GM18517 (cell line): ENCODE data around the gene NTSR1.

Experiments used
- ATAC-seq: cut with Tn5 transposase; IDR thresholded peaks from one replicate; pipeline ENCODE4 v1.9.1; 2021; ENCODE audit warnings: mild to moderate bottlenecking, moderate library complexity; ENCODE audit not compliant: unreplicated experiment

The NTSR1 gene

GRCh38 chr20:62708591-62709536, at the start of gene NTSR1:
TSS of gene NTSR1 (plus strand) at chr20:62708836. CDS start at chr20:62709208, 372 bp downstream.
- no peak for ATAC-seq

DNA sequence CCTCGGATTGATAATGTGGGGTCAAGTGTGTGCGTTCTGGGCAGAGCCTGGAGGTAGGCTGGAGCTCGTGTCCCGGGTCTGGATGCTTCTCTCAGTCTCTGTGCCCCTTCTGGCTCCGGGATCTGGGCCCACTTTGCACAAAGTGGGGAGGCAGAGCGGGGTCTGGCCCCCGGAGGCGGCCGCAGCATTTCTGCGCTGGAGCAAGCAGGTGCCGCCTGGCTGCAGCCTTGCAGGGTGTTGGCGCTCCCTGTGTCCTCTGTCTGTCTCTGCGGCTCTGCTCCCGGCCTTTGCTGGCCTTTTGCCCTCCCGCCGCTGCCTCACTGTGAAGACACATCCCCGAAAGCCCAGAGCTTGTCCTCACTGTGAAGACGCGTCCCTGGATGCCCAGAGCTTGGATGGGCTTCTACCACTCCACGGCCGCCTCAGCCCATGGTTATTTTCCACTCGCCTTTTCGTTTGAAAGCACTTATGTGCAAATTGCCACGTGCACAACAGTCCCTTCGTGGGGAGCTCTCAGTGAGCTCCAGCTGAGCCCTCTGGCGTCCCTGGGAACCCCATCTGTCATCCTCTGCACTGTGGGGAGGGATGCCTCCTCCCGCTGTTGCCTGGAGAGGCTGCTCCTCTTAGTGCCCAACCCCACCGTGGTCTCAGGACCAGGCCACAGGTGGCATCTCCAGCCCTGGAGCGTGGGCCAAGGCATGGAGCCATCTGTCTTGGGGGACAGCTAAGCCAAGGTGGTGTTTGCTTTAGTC, 49.0 kb upstream of the NTSR1 start:
- no peak for ATAC-seq

DNA sequence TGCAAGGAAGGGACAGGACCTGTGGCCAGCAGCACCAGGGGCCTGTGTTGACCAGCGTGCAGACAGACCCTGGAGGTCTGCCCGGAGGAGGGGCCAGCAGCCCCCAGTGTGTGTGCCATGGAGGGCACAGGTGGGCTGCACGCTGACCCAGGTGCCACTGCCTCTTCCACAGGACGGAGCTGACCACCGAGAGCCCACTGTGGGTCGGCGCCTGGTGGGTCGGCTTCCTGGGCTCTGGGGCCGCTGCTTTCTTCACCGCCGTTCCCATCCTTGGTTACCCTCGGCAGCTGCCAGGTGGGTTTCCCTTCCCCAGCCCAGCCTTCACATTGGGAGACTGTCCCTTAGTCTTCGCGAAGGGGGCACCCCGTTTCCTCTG, 48.4 kb upstream of the NTSR1 start:
- ATAC-seq: no peak

DNA sequence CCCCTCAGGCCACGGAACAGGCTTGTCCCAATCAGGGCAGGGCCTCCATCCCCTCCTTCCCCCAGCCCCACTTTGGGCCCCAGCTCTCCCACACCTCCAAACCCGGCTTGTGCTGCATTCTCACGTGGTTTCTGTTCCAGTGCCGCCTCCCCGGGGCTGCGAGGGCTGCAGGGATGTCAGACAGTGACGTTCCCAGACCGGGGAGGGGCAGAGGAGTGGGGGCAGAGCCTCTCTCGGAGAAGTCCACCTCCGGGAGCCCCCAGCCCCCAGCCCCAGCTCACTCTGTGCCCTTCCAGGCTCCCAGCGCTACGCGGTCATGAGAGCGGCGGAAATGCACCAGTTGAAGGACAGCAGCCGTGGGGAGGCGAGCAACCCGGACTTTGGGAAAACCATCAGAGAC, 47.9 kb upstream of the NTSR1 start:
- no peak for ATAC-seq

- no peak for ATAC-seq
Measured at GRCh38 chr20:62661647-62662046, 47.0 kb upstream of the NTSR1 start.

DNA sequence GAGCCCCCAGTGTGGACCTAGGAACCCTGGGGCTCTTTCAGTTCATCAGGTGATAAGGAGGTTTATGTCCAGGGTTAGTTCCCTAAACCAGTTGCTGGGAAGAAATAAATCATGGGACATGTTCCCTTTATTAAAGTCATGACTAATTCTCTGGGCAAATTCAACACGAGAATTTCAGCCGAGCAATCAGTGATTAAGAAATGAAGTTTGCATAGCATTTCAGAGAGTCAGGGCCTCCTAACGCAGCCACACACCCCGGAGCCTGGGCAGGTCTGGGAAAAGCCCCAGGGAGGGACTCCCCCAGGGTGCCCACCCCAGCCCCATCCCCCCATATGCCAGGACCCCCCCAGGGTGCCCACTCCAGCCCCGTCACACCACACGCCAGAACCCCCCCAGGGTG, 46.2 kb upstream of the NTSR1 start:
- ATAC-seq: no peak

DNA sequence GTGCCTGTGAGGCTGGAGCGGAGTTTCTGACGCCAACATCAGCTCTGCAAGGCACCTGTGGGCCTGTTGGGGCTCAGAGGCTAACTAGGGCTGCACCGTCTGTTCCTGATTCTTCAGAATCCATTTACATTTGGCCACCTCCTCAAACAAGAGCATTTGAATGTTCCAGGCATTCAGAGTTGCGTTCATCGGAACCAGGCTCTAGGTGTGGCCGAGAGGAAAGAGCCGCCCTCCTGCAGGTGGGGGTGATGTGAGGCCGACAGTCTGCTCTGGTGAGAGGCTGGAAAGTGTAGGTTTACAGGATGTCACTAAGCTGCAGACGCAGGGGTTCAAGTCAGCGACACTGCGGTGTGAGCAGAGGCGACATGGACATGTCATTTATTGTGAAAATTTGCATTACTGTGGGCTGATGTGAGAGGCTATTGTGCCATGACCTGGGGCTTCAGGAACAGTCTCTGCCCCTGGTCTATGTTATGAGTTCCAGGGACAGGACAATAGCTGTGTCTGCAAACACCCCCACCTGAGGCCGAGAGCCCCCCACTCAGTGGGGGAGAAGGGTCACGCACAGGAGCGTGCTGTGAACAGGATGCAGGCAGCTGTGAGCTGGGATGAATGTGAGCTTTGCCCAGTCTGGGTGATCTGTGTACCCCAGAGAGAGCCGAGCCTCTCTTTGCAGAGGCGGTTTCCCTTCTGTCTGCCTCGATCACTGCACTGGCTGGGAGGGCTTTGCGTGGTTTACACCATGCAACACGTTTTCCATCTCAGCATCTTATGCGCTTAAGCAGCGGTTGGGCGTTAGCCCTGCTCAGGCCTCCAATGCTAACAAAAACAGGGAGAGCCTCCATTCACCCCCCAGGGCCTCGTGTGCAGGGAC, 45.3 kb upstream of the NTSR1 start:
- no peak for ATAC-seq

DNA sequence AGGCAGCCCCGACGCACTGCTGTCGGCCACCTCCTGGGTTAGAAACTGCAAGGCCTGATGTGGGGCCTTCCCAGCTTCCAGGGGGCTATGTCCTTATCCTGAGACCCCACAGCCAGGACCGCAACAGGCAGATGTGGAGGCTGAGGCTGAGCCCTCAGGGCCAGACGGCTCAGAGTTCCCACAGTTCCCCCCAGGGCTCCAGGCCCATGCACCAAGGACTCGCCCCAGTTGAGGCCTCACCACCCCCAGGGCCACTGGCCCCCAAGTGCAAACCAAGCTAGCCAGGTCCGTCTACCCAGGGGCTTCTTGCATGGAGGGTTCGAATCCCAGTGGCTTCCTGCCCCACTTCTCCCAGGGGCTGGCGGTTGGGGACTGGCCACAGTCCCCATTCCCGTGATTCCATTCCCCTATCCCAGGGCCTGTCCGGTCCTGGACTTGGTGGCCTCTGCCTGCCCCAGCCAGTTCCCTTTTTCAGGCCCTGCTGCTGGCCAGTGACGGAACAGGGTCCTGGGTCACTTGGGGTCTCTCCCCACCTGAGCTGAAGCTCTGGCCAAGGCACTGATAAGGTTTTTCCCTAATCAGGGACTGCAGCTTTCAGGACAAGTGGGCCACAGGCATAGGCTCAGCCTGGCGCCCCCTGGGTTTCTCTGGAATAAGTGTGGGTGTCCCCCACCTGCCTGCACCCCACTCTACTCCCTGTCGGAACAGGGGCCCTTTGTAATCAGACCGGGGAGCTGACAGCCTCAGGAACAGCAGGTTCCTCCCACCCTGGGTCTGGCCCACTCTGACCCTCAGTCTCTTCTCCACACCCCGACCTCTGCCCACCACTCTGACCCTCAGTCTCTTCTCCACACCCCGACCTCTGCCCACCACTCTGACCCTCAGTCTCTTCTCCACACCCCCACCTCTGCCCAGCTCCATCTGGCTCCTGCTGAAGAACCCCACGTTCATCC, 44.3 kb upstream of the NTSR1 start:
- ATAC-seq: no peak

DNA sequence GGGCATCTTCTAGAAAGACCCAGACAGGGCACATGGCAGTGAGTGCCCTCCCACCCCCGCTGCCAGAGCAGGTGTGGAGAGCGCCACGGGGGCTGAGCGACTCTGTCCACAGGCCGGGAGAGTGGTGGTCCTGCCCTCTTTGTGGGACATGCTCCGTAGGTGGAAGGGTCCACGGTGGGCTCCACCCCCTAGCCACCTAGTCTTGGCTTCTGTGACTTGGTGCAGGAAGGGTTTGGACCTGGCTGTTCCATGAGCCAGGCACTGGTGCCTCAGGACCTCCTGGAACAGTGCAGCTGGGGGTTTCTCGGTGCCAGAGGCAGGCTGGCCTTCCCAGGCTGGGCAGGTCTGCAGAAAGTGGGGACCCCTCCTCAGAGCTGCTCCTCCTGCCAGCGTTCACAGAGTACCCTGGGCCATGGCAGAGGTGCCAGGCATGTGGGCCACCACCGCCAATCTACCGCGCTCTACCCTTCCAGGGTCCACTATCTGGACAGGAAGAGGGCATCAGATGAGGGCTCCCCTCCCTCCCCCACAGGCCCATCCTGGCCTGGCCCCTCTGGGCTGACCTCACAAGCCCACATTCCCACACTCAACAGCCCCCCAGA, 43.4 kb upstream of the NTSR1 start:
- ATAC-seq: no peak

DNA sequence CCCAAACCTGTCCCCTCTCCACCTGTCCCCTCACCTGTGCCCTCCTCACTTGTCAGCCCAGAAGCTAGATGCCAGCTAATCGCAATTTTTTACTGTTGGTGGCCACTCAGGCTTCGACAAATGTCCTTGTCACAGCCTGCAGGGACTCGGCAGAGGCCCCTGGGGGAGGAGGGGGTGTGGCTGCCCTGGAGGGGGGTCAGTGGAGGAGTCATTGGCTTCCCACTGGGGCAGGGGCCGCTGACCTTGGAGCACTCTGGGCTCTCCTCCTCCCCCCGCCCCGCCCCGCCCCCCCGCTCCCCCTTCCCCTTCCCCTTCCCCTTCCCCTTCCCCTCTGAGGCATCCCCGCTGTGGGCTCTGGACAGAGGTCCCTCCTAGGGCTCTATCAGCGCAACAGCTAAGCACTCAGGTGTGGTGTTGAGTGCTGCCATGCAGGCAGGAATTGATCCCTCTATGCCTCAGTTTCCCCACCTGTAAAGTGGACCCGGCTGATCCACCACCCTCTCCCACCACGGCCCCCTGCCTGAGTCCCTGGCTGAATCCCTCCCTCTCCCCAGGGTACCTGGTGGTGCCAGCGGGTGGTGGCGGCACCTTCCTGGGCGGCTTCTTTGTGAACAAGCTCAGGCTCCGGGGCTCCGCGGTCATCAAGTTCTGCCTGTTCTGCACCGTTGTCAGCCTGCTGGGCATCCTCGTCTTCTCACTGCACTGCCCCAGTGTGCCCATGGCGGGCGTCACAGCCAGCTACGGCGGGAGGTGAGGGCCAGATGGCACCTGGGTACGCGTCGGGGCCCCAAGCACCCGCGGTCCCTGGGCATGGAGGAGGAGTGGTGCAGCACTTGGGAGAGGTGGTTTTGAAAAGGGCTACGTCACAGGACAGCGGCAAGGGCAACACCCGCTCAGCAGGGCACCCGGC, 42.6 kb upstream of the NTSR1 start:
- ATAC-seq: no peak

GRCh38 chr20:62666736-62667529, 41.7 kb upstream of the NTSR1 start:
- no peak for ATAC-seq

DNA sequence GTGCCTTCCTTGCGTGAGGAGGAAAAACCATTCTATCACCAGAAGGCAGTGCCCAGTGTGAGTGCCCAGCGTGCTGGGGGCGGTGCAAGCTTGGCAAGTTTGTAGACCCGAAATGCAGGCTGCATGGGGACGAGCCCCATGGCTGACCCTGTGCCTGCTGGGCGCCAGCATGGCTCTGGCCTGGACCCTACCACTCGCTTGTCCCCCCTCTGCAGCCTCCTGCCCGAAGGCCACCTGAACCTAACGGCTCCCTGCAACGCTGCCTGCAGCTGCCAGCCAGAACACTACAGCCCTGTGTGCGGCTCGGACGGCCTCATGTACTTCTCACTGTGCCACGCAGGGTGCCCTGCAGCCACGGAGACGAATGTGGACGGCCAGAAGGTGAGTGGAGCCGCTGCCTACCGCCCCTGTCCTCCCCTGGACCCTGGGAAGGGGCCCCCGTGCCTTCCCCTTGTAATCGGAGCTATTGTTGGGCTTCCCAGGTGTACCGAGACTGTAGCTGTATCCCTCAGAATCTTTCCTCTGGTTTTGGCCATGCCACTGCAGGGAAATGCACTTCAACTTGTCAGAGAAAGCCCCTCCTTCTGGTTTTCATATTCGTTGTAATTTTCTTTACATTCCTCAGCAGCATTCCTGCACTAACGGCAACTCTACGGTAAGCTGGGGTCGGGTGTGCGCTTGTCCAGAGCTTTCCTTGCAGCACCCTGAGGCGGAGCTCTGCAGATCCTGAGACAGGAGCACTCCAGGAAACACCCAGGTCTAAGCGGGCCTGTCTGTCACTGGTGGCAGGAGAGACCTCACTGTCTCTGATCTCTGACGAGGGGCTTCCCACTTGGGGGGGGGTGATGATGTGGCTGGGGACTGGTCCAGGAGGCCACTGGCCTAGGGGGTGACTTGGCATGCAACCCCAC, 40.9 kb upstream of the NTSR1 start:
- ATAC-seq: no peak

GRCh38 chr20:62668441-62669027, 40.1 kb upstream of the NTSR1 start:
- no peak for ATAC-seq

- ATAC-seq: no peak
Measured at GRCh38 chr20:62669249-62669648, 39.4 kb upstream of the NTSR1 start.

DNA sequence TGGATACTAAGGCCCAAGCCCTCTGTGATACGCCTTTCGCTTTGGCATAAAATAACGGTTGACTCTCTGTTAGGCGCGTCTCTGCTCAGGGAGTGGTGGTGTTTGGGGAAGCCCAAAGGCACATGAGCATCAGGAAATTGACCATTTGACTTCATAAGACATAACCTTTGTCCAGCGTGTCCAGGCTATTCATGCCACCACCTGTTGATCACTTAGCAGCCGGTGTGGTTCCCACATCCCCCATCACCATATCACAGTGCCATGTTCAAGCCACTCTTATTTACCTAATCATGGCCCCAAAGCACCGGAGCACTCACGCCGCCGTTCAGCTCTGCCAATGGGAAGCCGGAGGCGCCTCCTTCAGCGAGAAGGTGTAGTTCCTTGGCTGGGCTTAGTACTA, 38.5 kb upstream of the NTSR1 start:
- no peak for ATAC-seq

GRCh38 chr20:62670998-62671397, 37.6 kb upstream of the NTSR1 start:
- no peak for ATAC-seq
